ENCODE results near the gene FAM114A1.

FAM114A1 gene

GRCh38 chr4:38859501-38859900 lies 8.1 kb upstream of the FAM114A1 start:
- no peak for DNase-seq (ENCODE audit: low read depth)

DNA sequence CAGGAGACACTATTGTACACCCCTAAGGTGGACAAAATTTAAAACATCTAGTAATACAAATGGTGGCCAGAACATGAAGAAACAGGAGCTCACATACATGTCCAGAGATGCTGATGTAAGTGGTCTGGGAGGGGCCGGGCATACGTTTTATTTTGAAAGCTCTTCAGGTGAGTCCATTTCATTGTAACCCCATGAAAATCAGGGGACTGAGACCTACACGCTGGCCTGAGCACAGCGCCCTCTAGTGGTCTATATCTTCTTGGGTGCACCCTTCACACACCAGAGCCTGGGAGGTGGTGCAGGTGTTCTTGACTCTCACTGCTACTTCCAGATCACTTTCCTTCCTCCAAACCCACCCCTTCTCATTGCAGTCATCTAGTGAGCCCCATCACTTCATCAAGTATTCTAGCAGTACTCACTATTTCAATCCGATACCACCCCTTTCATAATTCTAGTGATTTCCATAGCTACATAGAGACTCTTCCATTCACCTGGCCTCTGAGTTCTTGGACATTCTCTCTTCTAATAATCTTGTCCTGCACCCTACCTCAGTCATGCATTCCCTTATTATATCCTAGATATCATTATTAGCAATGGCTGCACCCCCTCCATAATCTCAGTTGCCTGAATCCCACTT lies 6.7 kb upstream of the FAM114A1 start:
- peak; percentile 7 for DNase-seq (ENCODE audit: low read depth)

DNA sequence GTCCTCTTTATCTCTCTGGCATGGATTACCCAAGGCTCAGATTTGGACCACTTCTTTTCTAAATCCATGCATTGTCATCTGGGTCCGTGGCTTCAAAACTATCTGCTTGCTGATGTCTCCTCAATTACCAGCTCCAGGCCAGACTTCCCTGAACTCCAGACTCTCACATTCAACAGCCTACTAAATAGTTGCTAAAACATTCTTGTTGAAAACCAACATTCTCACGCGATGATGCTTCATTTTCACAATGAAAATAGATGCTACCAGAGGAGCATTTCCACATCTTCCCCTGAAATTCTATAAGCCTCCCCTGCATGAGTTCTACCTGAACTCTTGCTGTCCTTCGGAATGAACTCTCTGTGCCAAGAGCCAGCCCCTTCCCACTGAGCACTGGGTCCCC lies 5.8 kb upstream of the FAM114A1 start:
- no peak for DNase-seq (ENCODE audit: low read depth)

GRCh38 chr4:38865445-38865844 lies 2.2 kb upstream of the FAM114A1 start:
- no peak for DNase-seq (ENCODE audit: low read depth)

- no peak for DNase-seq (ENCODE audit: low read depth)
Measured at GRCh38 chr4:38866973-38867477, 581 bp upstream of the FAM114A1 start.

- no peak for DNase-seq (ENCODE audit: low read depth)
Measured at GRCh38 chr4:38868059-38868960, 704 bp downstream of the FAM114A1 start.

GRCh38 chr4:38869511-38869910 lies 1.9 kb downstream of the FAM114A1 start:
- no peak for DNase-seq (ENCODE audit: low read depth)

DNA sequence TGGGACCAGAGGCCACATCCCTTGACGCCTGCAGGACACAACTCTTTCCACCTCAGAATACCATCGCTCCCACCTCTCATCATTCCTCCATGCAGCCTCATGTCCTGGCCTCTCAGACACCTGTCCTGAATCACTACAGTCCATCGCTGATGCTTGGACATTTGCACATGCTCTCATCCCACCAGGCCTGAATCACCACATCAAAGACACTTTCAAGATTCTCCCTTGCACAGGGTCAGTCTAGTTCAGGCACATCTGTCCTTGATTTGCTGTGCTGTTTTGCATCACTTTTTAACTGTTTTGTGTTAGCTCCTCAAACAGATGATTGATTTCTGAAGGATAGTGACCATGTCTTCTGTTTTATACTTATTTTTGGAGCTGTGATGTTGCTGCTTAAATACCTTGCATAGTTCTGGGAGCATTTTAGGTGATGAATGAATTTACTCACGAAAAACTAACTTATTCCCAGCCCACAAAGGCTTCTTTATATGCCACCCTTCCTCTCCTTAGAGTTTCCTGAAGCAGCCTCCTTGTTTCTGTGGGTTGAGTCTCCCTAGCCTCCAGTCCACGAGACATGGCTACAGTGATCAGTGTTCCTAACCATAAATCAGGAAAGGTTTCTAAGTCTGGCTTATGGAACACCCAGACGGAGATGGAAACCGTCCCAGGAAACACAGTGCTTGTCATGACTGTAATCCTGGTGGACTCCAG lies 2.6 kb downstream of the FAM114A1 start:
- no peak for DNase-seq (ENCODE audit: low read depth)

- DNase-seq (ENCODE audit: low read depth), result no peak
Measured at GRCh38 chr4:38871593-38871992, 4.0 kb downstream of the FAM114A1 start.

GRCh38 chr4:38872620-38873019 lies 5.0 kb downstream of the FAM114A1 start:
- no peak for DNase-seq (ENCODE audit: low read depth)

GRCh38 chr4:38873290-38873944 lies 5.8 kb downstream of the FAM114A1 start:
- no peak for DNase-seq (ENCODE audit: low read depth)

- DNase-seq (ENCODE audit: low read depth), result no peak
Measured at GRCh38 chr4:38876636-38877035, 9.0 kb downstream of the FAM114A1 start.

DNA sequence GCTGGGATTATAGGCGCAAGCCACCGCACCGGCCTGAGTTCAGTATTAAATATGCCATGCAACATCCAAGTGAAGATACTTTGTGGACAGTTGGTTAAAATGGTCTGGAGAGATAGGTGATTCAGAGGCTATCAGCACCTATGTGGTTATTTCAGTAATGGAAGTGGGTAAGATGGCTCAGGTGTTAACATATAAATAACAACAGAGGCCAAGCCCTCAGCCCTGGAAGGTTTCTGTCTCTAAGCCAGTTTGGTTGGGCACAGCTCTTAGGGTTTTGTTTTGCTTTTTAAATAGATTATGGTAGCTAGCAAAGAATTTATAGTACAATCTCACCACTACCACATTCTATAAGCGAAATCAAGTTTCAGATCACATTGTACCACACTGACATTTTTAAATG lies 16.6 kb downstream of the FAM114A1 start:
- no peak for DNase-seq (ENCODE audit: low read depth)

GRCh38 chr4:38889143-38889542 lies 21.5 kb downstream of the FAM114A1 start:
- DNase-seq (ENCODE audit: low read depth), result no peak

DNA sequence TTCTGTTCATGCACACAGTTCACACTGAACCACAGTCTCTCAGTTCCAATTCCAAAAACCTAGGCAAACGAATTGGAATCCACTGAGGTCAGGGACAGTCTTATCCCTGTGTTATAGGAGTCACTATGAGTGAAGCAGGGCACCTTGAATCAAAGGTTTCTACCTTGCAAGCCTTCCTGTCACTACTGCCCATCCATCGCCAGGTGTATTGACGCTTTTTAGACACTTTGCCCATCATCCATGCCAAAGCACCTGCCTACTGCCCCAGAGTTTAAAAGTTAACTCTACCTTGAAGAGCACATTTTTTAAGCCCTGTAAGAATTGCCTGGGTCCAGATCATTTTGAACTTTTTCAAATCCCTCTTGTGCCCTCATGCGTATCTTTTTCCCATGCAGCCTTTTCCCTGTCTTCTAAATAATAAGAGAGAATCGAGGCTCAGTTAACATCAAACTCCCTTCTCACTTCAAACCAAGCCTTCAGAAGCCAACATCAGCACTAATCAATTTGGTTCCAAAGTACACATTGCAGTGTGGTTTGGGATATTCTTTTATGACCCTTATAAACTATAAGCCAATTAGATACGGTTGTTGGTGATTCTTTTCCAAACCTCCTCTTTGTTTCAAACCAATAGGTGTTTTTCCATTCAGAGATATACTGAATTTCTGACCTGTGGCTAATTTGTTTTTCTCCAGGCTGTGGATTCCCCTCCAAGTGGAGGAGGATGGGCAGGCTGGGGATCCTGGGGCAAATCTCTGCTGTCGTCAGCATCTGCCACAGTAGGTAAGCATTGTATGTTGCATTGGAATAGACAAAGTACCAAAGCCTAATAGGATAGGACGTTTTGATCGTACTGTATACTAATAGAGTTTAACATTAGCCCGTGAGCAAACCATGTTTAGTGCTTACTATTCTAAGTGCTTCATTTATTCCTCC lies 23.7 kb downstream of the FAM114A1 start:
- no peak for DNase-seq (ENCODE audit: low read depth)

GRCh38 chr4:38894322-38894982 lies 26.8 kb downstream of the FAM114A1 start:
- no peak for DNase-seq (ENCODE audit: low read depth)

DNA sequence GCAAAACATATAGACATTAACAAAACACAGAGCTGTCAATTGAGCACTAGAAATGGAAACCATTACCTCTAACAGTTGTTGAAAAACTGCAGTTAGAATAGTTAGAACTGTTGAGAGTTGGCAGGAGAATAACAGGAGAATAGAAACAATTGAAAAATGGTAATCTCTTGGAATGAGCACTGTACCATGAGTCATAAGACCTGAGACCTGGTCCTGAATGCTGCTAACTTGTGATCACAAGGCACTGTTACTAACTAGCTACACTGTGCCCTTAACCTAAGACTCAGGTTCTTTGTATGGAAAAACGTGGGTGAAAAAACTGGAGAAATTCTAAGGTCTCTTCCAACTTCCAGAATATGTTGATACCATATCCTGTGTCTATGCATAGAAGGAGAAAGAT lies 29.3 kb downstream of the FAM114A1 start:
- no peak for DNase-seq (ENCODE audit: low read depth)

- no peak for DNase-seq (ENCODE audit: low read depth)
Measured at GRCh38 chr4:38898245-38898644, 30.6 kb downstream of the FAM114A1 start.

DNA sequence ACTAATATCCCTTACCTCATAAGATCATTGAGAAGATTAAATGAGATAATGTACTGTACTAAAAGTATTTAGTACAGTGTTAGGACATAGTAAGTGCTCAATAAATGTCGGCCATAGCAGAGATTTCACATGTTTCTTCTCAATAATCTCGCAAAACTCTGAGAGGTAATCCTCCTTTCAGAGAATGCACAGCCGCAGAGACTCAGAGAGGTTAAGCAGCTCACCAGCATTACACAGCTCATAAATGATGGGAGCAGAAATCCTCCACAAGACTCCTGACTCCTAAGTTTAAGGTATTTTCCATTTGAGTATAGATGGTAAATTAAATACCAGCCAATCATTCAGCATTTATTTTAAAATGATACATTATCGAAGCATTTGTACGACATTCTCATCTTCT lies 34.6 kb downstream of the FAM114A1 start:
- DNase-seq (ENCODE audit: low read depth), result no peak

GRCh38 chr4:38902695-38903094 lies 35.1 kb downstream of the FAM114A1 start:
- DNase-seq (ENCODE audit: low read depth), result no peak
